K562 (cell line): ENCODE measurements around the gene UHRF1.

ENCODE experiments used
- CREB1 ChIP-seq, 2 experiments: sonication (generic) in 1 of 2; formaldehyde crosslinking in 1 of 2; IDR thresholded peaks; 2 replicates each; pipeline versions ENCODE4 v1.6.1 to v1.8.0; 2012 to 2022; ENCODE audit warnings: inconsistent platforms in 1 of 2, mild to moderate bottlenecking in 1 of 2, missing genetic modification reagents in 1 of 2, moderate library complexity in 1 of 2
- CTCF ChIP-seq, 3 experiments: IDR thresholded peaks in 2 of 3; conservative IDR thresholded peaks in 1 of 3; 2 replicates each; pipeline ENCODE4 v1.5.1; 2011 to 2012; ENCODE audit warnings: low read length in 3 of 3, mild to moderate bottlenecking in 3 of 3, control low read depth in 2 of 3, improper control_type of control experiment in 1 of 3, inconsistent platforms in 1 of 3, low read depth in 1 of 3, mixed read lengths in 1 of 3, moderate library complexity in 1 of 3; ENCODE audit not compliant: insufficient read depth in 2 of 3
- HBP1 ChIP-seq: fragments of 450-650 bp; formaldehyde crosslinking; IDR thresholded peaks from 2 replicates; pipeline ENCODE4 v1.4.0; 2022; ENCODE audit warnings: missing genetic modification characterization
- MAZ ChIP-seq, 2 experiments: fragments of 450-650 bp in 1 of 2; sonication (generic) in 1 of 2; formaldehyde crosslinking; IDR thresholded peaks in 1 of 2; conservative IDR thresholded peaks in 1 of 2; 2 replicates each; pipeline versions ENCODE4 v1.4.0 to v1.5.0; 2020; ENCODE audit warnings: mild to moderate bottlenecking in 1 of 2, missing genetic modification reagents in 1 of 2
- NRF1 ChIP-seq, 2 experiments: fragments of 450-650 bp; IDR thresholded peaks in 1 of 2; conservative IDR thresholded peaks in 1 of 2; 2 replicates each; pipeline ENCODE4 v1.6.1; 2014; ENCODE audit warnings: mild to moderate bottlenecking in 2 of 2
- RBFOX2 ChIP-seq: fragments of 200-400 bp; formaldehyde crosslinking; IDR thresholded peaks from 2 replicates; pipeline ENCODE4 v1.6.1; 2017; ENCODE audit warnings: low read depth, mild to moderate bottlenecking, low read length, moderate library complexity
- SIRT6 ChIP-seq: IDR thresholded peaks from one replicate; pipeline ENCODE4 v1.6.1; 2012; ENCODE audit warnings: low read depth, mild to moderate bottlenecking, control low read depth, inconsistent platforms, low read length, moderate library complexity
- SPI1 ChIP-seq: IDR thresholded peaks from 2 replicates; pipeline ENCODE4 v1.6.1; 2011; ENCODE audit warnings: low read depth, low read length, control low read depth, borderline replicate concordance
- TRIM25 ChIP-seq: fragments of 450-650 bp; IDR thresholded peaks from 2 replicates; pipeline ENCODE4 v1.7.0; 2016; ENCODE audit warnings: borderline replicate concordance
- ZHX1 ChIP-seq: fragments of 150-350 bp; conservative IDR thresholded peaks from 2 replicates; pipeline ENCODE4 v1.6.1; 2014; ENCODE audit warnings: low read length
- ZNF764 ChIP-seq: fragments of 250-450 bp; sonication (Bioruptor Pico); IDR thresholded peaks from 2 replicates; pipeline ENCODE4 v1.4.0; 2020; ENCODE audit warnings: low read depth, mild to moderate bottlenecking, moderate library complexity

- TF ChIP-seq RBFOX2: no peak
- no peak for TF ChIP-seq HBP1 (CRISPR knock-in tag)
- no peak for TF ChIP-seq ZHX1
- no peak for TF ChIP-seq CTCF (IDR thresholded peaks at IDR 0.05 in 2 of 3, conservative IDR thresholded peaks at IDR 0.05 in 1 of 3; ENCODE audit: insufficient read depth in 2 of 3, low read depth in 1 of 3, low read length in 3 of 3)
- TF ChIP-seq NRF1 (conservative IDR thresholded peaks at IDR 0.05 in 1 of 2, IDR thresholded peaks at IDR 0.05 in 1 of 2): no peak
- no peak for TF ChIP-seq TRIM25
- no peak for TF ChIP-seq SPI1
- TF ChIP-seq CREB1 (IDR thresholded peaks at IDR 0.05): no peak
- no peak for TF ChIP-seq CREB1 (CRISPR knock-in tag; IDR thresholded peaks at IDR 0.05)
- no peak for TF ChIP-seq SIRT6
- TF ChIP-seq MAZ (CRISPR knock-in tag; conservative IDR thresholded peaks at IDR 0.05 in 1 of 2, IDR thresholded peaks at IDR 0.05 in 1 of 2): no peak
- no peak for TF ChIP-seq ZNF764 (CRISPR knock-in tag)
Observed at GRCh38 chr19:5006821-5007220, 97.5 kb downstream of the UHRF1 start.
